HG02571 (cell line): Measurements from ENCODE around the gene ABHD17B.
"Not testable (repeated sequence)": the region's sequence is repeated elsewhere in the genome, so short reads cannot be mapped to it uniquely, and the experiment has no call there.

Experiments
- ATAC-seq: cut with Tn5 transposase; IDR thresholded peaks from one replicate; pipeline ENCODE4 v1.9.1; 2021; ENCODE audit warnings: mild to moderate bottlenecking, moderate library complexity; ENCODE audit not compliant: unreplicated experiment

Gene ABHD17B

GRCh38 chr9:71911061-71911907 lies at the start of gene ABHD17B, which contains the start of gene C9orf85:
ABHD17B (minus strand) TSS chr9:71911193; CDS start chr9:71875080, 36,113 bp downstream.
C9orf85 (plus strand) TSS chr9:71911639; CDS start chr9:71911735, 96 bp downstream.
- ATAC-seq: peak; percentile 94

GRCh38 chr9:71955300-71955915 lies 44.4 kb upstream of the ABHD17B start:
- peak; percentile 72 for ATAC-seq

GRCh38 chr9:71954652-71955051 lies 43.7 kb upstream of the ABHD17B start:
- not testable (repeated sequence) for ATAC-seq

- no peak for ATAC-seq
Measured at GRCh38 chr9:71944754-71945375, 33.9 kb upstream of the ABHD17B start.

GRCh38 chr9:71941998-71942567 lies 31.1 kb upstream of the ABHD17B start:
- no peak for ATAC-seq

- ATAC-seq: no peak
Measured at GRCh38 chr9:71941060-71941568, 30.1 kb upstream of the ABHD17B start.

- ATAC-seq: no peak
Measured at GRCh38 chr9:71937898-71938297, 26.9 kb upstream of the ABHD17B start.

GRCh38 chr9:71937070-71937625 lies 26.2 kb upstream of the ABHD17B start:
- ATAC-seq: no peak

- no peak for ATAC-seq
Measured at GRCh38 chr9:71936066-71936465, 25.1 kb upstream of the ABHD17B start.

GRCh38 chr9:71931166-71931565 lies 20.2 kb upstream of the ABHD17B start:
- ATAC-seq: no peak

GRCh38 chr9:71929791-71930440 lies 18.9 kb upstream of the ABHD17B start:
- ATAC-seq: no peak

GRCh38 chr9:71929223-71929622 lies 18.2 kb upstream of the ABHD17B start:
- ATAC-seq: no peak

GRCh38 chr9:71928806-71929205 lies 17.8 kb upstream of the ABHD17B start:
- ATAC-seq: no peak

GRCh38 chr9:71928376-71928775 lies 17.4 kb upstream of the ABHD17B start:
- no peak for ATAC-seq

GRCh38 chr9:71925834-71926233 lies 14.8 kb upstream of the ABHD17B start:
- no peak for ATAC-seq

- no peak for ATAC-seq
Measured at GRCh38 chr9:71924576-71924975, 13.6 kb upstream of the ABHD17B start.

- no peak for ATAC-seq
Measured at GRCh38 chr9:71921190-71921814, 10.3 kb upstream of the ABHD17B start.

GRCh38 chr9:71920456-71921189 lies 9.6 kb upstream of the ABHD17B start:
- ATAC-seq: no peak

GRCh38 chr9:71918419-71918818 lies 7.4 kb upstream of the ABHD17B start:
- ATAC-seq: no peak
